K562 (cell line): ENCODE data around the gene GGT5. TPM values are rescaled to one million over a fixed set of nuclear protein-coding genes. Genes with fewer than 3 reads are reported as not detected.

Source experiments
- ATAC-seq: fragments of 200-7000 bp; cut with Tn5 transposase; 3 replicates; pipeline ENCODE4 v1.9.1; 2020; ENCODE audit warnings: moderate library complexity
- BruUV-seq: library from RNA; stranded (reverse); fragments of 400-500 nt; replicated peaks from 2 replicates; lab custom pipeline; 2021; lab: Mats Ljungman, UMichigan
- CTCF ChIA-PET: fragments of 300-600 bp; formaldehyde crosslinking; extraction: SDS; loops from one replicate; lab custom pipeline; 2021; ENCODE audit warnings: low intra/inter-chr PET ratio; lab: Yijun Ruan, JAX
- POLR2A ChIA-PET: fragments of 300-600, 350-650 bp; sonication (Branson Sonifier 250); formaldehyde crosslinking; extraction: SDS; loops from one replicate; lab custom pipeline; 2021; ENCODE audit warnings: antibody characterized with exemption, inconsistent platforms; lab: Yijun Ruan, JAX
- DNase-seq, 4 experiments: peaks; one replicate each; pipeline versions ENCODE4 v3.0.0 to v3.0.0-alpha.2; 2011 to 2018; ENCODE audit warnings: low spot score in 3 of 4, mixed read lengths in 3 of 4; ENCODE audit errors: extremely low read depth in 1 of 4
- FAIRE-seq: peaks from 2 replicates; lab custom pipeline; 2011; peaks lifted over from hg19 to GRCh38; lab: Jason Lieb, UNC
- H2AFZ ChIP-seq: 2 replicates; pipeline ENCODE4 v1.6.0; 2011; ENCODE audit warnings: low read depth, low read length, control low read depth, inconsistent platforms
- H3K27ac ChIP-seq: fragments of 200-600 bp; 3 replicates; pipeline ENCODE4 v1.8.0; 2011; ENCODE audit warnings: low read depth, mild to moderate bottlenecking, control low read depth, inconsistent platforms, low read length, moderate library complexity, mixed read lengths; ENCODE audit errors: extremely low read depth
- H3K27me3 ChIP-seq, 2 experiments: fragments of 300-600 bp in 1 of 2; 2 replicates in 1 of 2; 3 replicates in 1 of 2; pipeline versions ENCODE4 v1.6.0 to v1.8.0; 2011; ENCODE audit warnings: inconsistent platforms in 2 of 2, low read length in 2 of 2, mild to moderate bottlenecking in 1 of 2, mixed read lengths in 1 of 2, moderate library complexity in 1 of 2; ENCODE audit not compliant: control insufficient read depth in 2 of 2, insufficient read depth in 2 of 2
- H3K36me3 ChIP-seq: fragments of 300-600 bp; 3 replicates; pipeline ENCODE4 v1.8.0; 2011; ENCODE audit warnings: mild to moderate bottlenecking, low read length, inconsistent platforms; ENCODE audit not compliant: control insufficient read depth, insufficient read depth
- H3K4me1 ChIP-seq, 2 experiments: fragments of 200-600 bp in 1 of 2; replicated peaks in 1 of 2; 2 replicates in 1 of 2; 3 replicates in 1 of 2; pipeline versions ENCODE4 v1.5.1 to v1.8.0; 2011; ENCODE audit warnings: inconsistent platforms in 2 of 2, low read length in 2 of 2, mild to moderate bottlenecking in 1 of 2, mixed read lengths in 1 of 2, moderate library complexity in 1 of 2; ENCODE audit not compliant: control insufficient read depth in 2 of 2, insufficient read depth in 2 of 2
- H3K4me2 ChIP-seq: 2 replicates; pipeline ENCODE4 v1.6.1; 2011; ENCODE audit warnings: low read length, control low read depth, inconsistent platforms, mixed read lengths; ENCODE audit not compliant: insufficient read depth
- H3K4me3 ChIP-seq: fragments of 200-600 bp; sonication (generic), shearing (Covaris generic); 2 replicates; pipeline ENCODE4 v1.5.1; 2016; ENCODE audit warnings: control low read depth, inconsistent platforms
- H3K79me2 ChIP-seq: fragments of 200-600 bp; 3 replicates; pipeline ENCODE4 v1.8.0; 2011; ENCODE audit warnings: low read length, inconsistent platforms; ENCODE audit not compliant: control insufficient read depth, insufficient read depth
- H3K9ac ChIP-seq, 2 experiments: 2 replicates each; pipeline versions ENCODE4 v1.6.0 to v1.6.1; 2011; ENCODE audit warnings: low read depth in 2 of 2, low read length in 2 of 2, control low read depth in 1 of 2, inconsistent platforms in 1 of 2, mild to moderate bottlenecking in 1 of 2, mixed read lengths in 1 of 2; ENCODE audit not compliant: insufficient read depth in 1 of 2
- H3K9me1 ChIP-seq: one replicate; pipeline ENCODE4 v1.6.0; 2011; ENCODE audit warnings: inconsistent platforms, mild to moderate bottlenecking, low read length, moderate library complexity; ENCODE audit not compliant: control insufficient read depth, insufficient read depth
- H3K9me3 ChIP-seq: replicated peaks from 2 replicates; pipeline ENCODE4 v1.5.1; 2011; ENCODE audit warnings: low read depth, low read length, inconsistent platforms; ENCODE audit not compliant: control insufficient read depth, insufficient read depth
- H4K20me1 ChIP-seq: replicated peaks from 2 replicates; pipeline ENCODE4 v1.6.1; 2011; ENCODE audit warnings: low read length, inconsistent platforms, mixed read lengths; ENCODE audit not compliant: control insufficient read depth, insufficient read depth
- ARID2 ChIP-seq: fragments of 450-650 bp; IDR thresholded peaks from 2 replicates; pipeline ENCODE4 v1.6.1; 2017; ENCODE audit warnings: antibody characterized with exemption, mild to moderate bottlenecking
- NR2C1 ChIP-seq, 2 experiments: fragments of 450-650 bp; IDR thresholded peaks; 2 replicates each; pipeline ENCODE4 v1.6.1; 2017; ENCODE audit warnings: mild to moderate bottlenecking in 2 of 2, antibody characterized with exemption in 1 of 2, inconsistent platforms in 1 of 2, missing compliant biosample characterization in 1 of 2, missing genetic modification characterization in 1 of 2
- ZNF217 ChIP-seq: sonication (generic); formaldehyde crosslinking; IDR thresholded peaks from 2 replicates; pipeline ENCODE4 v1.8.0; 2022; ENCODE audit warnings: mild to moderate bottlenecking, missing genetic modification reagents
- WGBS: fragments of 100-300 bp; shearing (Covaris generic); methylation state at CpG from one replicate; pipeline ENCODE4 v1.1.6; 2016; ENCODE audit warnings: low coverage, mixed read lengths; ENCODE audit not compliant: insufficient coverage; ENCODE audit errors: missing lambda C conversion rate; 5-methylcytosine and 5-hydroxymethylcytosine counted together
- in situ Hi-C: fragments of 300-500 bp; cut with MboI; formaldehyde crosslinking; loops from 4 replicates; pipeline ENCODE4 v1.15.0; 2018; ENCODE audit warnings: inconsistent platforms, mixed read lengths
- intact Hi-C: fragments of 100-400 bp; cut with micrococcal nuclease; formaldehyde crosslinking; loops from 2 replicates; pipeline ENCODE4 v1.14.2; 2022
- polyA plus RNA-seq, 8 experiments: library from polyadenylated mRNA; depleted of rRNA in 4 of 8; stranded (reverse) in 5 of 8; unstranded in 3 of 8; fragments of >200 nt; fragmentation: Nextera tagmentation in 2 of 8; fragmentation: Illumina TruSeq in 1 of 8; extraction: Ambion mirVana in 2 of 8; extraction: Trizol in 1 of 8; gene quantifications; 2 replicates each; pipeline versions ENCODE4 v1.2.1 to v1.2.3, GENCODE V29; 2011 to 2014; ENCODE audit warnings: inconsistent platforms in 1 of 8, missing spikeins in 1 of 8
- total RNA-seq, 7 experiments: library from RNA; depleted of rRNA in 6 of 7; stranded (reverse); fragments of >200 nt in 6 of 7; fragmentation: Illumina TruSeq in 2 of 7; extraction: Trizol in 2 of 7; gene quantifications; 2 replicates each; pipeline versions ENCODE4 v1.2.1 to v1.2.3, GENCODE V29; 2011 to 2021; ENCODE audit warnings: low replicate concordance in 1 of 7
- TF ChIP-seq, protein P1 (sequence below): fragments of 250-450 bp; sonication (Bioruptor Pico); IDR thresholded peaks from 2 replicates; pipeline ENCODE4 v1.5.0; 2020; ENCODE audit warnings: mild to moderate bottlenecking, borderline replicate concordance

The GGT5 gene
- total and polyA plus RNA-seq, 9 of the 15 experiments (the other 6 are each of a cell fraction or from before 2014, with no cell fraction given), result 0.07 to 0.69 (median 0.18) TPM; not detected in 4

DNA sequence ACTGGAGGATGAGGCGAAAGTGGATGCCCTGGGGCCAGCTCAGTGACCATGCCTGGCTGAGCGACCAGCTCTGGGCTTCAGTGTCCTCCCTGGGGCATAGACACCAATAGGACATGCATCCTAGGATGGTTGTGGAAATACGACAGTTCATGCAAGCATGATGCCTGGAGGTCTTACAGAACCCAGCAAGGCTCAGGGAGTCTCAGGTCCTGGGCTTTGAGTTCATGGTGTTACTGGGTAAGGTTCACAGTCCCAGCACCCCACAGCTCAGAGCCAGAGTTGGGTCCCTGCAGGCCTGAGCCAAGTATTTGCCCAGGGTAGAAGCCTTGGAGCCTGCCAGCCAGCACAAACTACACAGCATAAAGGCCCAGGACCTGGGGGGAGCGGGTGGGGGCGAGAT lies 67.8 kb downstream of the GGT5 start:
- BruUV-seq, result no TSS peak
- no peak for DNase-seq
- peaks cover 34% of the 10 kb centered on the region; the same call in 1 of the 3 replicates for H3K36me3 ChIP-seq
- WGBS, result 79% methylated on average over 5 of the region's 5 CpGs
- intact Hi-C loops, result no loop called here
- TF ChIP-seq, protein P1, sequence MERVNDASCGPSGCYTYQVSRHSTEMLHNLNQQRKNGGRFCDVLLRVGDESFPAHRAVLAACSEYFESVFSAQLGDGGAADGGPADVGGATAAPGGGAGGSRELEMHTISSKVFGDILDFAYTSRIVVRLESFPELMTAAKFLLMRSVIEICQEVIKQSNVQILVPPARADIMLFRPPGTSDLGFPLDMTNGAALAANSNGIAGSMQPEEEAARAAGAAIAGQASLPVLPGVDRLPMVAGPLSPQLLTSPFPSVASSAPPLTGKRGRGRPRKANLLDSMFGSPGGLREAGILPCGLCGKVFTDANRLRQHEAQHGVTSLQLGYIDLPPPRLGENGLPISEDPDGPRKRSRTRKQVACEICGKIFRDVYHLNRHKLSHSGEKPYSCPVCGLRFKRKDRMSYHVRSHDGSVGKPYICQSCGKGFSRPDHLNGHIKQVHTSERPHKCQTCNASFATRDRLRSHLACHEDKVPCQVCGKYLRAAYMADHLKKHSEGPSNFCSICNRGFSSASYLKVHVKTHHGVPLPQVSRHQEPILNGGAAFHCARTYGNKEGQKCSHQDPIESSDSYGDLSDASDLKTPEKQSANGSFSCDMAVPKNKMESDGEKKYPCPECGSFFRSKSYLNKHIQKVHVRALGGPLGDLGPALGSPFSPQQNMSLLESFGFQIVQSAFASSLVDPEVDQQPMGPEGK, result no peak
- TF ChIP-seq ZNF217 (CRISPR knock-in tag) (no peak), ARID2 (no peak), NR2C1 (IDR thresholded peaks at IDR 0.05) (no peak), NR2C1 (tag; IDR thresholded peaks at IDR 0.05) (no peak)
- TF ChIP-seq, all 486 proteins: peak for 0
- Histone ChIP-seq H3K4me2 (no peak overlapping the region), H2AFZ (no peak overlapping the region), H3K27me3 (no peaks in the 10 kb centered on the region), H3K4me1 (peaks cover 0 to 32% of the 10 kb centered on the region in 2 experiments; a peak in 2 of 5 replicates), H3K9ac (no peak overlapping the region), H4K20me1 (peaks cover 6% of the 10 kb centered on the region; the same call in 1 of the 2 replicates), H3K79me2 (no peaks in the 10 kb centered on the region), H3K9me1 (no peaks in the 10 kb centered on the region), H3K4me3 (no peak overlapping the region), H3K27ac (no peak overlapping the region), H3K9me3 (no peaks in the 10 kb centered on the region)
- POLR2A ChIA-PET, result interaction anchor here (0.6 to 0.7 kb wide), 3 partner anchors 12 to 22 kb away, joined by 3 to 4 read pairs (median 4); no protein-coding TSS in a partner anchor
- in situ Hi-C loops, result loop anchor here (10.0 kb wide), 1 partner anchor 222 kb away; no protein-coding TSS in a partner anchor
- CTCF ChIA-PET, result no interaction called here
- no peak for FAIRE-seq
- ATAC-seq, result no peak
